ENCODE measurements around the gene TMPRSS12. TPM values are rescaled to one million over a fixed set of nuclear protein-coding genes. Genes with fewer than 3 reads are reported as not detected.
A peak's percentile ranks its signal among the peaks of the same experiment; 100 is the strongest.

TMPRSS12 gene
- total and polyA plus RNA-seq, 9 of the 15 experiments (the other 6 are each of a cell fraction or from before 2014, with no cell fraction given) = 0.04 TPM; not detected in 8

DNA sequence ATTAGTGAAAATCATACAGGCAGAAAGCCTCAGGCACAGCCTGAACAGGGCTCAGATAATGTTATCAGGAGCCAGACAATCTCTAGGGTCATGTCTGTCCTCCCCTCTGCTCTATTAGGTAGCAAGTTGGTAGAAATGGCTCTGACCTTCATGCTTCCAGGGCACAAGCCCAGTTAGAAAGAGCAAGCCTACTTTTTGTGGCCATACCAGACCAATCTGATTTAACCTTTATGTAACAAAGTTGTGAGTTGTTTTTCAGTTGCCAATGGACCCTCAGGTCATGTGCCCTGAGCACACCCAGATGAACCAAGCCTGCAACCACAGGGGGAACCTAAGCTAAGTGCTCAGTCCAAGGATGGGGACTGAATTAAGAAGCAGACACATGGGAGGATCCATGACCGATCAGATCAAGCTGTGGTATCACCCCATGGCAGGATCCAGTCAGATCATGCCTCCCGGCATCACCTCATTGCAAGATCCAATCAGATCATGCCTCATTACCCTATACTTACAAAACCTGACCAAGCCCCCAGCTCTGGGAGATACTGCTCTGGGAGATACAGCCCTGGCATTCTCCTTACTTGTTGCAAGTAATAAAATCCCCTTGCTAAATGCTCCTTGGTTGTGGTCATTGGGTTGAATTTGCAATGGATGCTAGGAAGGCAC, 90.9 kb downstream of the TMPRSS12 start (continued):
- TF ChIP-seq, protein P1, sequence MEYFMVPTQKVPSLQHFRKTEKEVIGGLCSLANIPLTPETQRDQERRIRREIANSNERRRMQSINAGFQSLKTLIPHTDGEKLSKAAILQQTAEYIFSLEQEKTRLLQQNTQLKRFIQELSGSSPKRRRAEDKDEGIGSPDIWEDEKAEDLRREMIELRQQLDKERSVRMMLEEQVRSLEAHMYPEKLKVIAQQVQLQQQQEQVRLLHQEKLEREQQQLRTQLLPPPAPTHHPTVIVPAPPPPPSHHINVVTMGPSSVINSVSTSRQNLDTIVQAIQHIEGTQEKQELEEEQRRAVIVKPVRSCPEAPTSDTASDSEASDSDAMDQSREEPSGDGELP (CRISPR knock-in tag; IDR thresholded peaks at IDR 0.05; ENCODE audit: borderline replicate concordance) = no peak
- 0 out of 4 replicates have a peak, but pooled peaks of 1 of the 2 experiments have one; percentile 23 for TF ChIP-seq NRF1 (conservative IDR thresholded peaks at IDR 0.05 in 1 of 2, IDR thresholded peaks at IDR 0.05 in 1 of 2)
- TF ChIP-seq TAL1 (IDR thresholded peaks at IDR 0.05) = peak; percentile 47
- TF ChIP-seq, protein P2, sequence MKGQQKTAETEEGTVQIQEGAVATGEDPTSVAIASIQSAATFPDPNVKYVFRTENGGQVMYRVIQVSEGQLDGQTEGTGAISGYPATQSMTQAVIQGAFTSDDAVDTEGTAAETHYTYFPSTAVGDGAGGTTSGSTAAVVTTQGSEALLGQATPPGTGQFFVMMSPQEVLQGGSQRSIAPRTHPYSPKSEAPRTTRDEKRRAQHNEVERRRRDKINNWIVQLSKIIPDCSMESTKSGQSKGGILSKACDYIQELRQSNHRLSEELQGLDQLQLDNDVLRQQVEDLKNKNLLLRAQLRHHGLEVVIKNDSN (CRISPR knock-in tag; IDR thresholded peaks at IDR 0.05) = peak; percentile 71
- no peak for TF ChIP-seq ZNF347 (CRISPR knock-in tag; IDR thresholded peaks at IDR 0.05; ENCODE audit: low read depth)
- 0 out of 2 replicates have a peak, but pooled peaks have one; percentile 35 for TF ChIP-seq GATA2 (CRISPR knock-in tag; IDR thresholded peaks at IDR 0.05)
- peak; percentile 73 for TF ChIP-seq ARID1B (IDR thresholded peaks at IDR 0.05)
- TF ChIP-seq FOXK2 (conservative IDR thresholded peaks at IDR 0.05 in 1 of 2, IDR thresholded peaks at IDR 0.05 in 1 of 2; ENCODE audit: low read depth in 2 of 2) = peak in 1 of 2 experiments; percentile 43; a peak in 1 of 4 replicates
- TF ChIP-seq FOS (IDR thresholded peaks at IDR 0.05; ENCODE audit: extremely low read depth, insufficient read length) = peak; percentile 45
- TF ChIP-seq EP400 (IDR thresholded peaks at IDR 0.05) = 0 out of 2 replicates have a peak, but pooled peaks have one; percentile 26
- peak; percentile 53; the same call in 1 of the 2 replicates for TF ChIP-seq BHLHE40 (IDR thresholded peaks at IDR 0.05; ENCODE audit: low read length)
- TF ChIP-seq RBFOX2 (IDR thresholded peaks at IDR 0.05; ENCODE audit: low read depth, low read length) = 0 out of 2 replicates have a peak, but pooled peaks have one; percentile 17
- peak; percentile 1; the same call in 1 of the 2 replicates for TF ChIP-seq EP300 (IDR thresholded peaks at IDR 0.05; ENCODE audit: low read length)
- TF ChIP-seq KDM2B (CRISPR knock-in tag; IDR thresholded peaks at IDR 0.05) = no peak
- TF ChIP-seq HDGF (IDR thresholded peaks at IDR 0.05) = no peak
- no peak for TF ChIP-seq HMG20B (CRISPR knock-in tag; IDR thresholded peaks at IDR 0.05)
- TF ChIP-seq ADNP (tag; IDR thresholded peaks at IDR 0.05) = no peak
- TF ChIP-seq, protein P3, sequence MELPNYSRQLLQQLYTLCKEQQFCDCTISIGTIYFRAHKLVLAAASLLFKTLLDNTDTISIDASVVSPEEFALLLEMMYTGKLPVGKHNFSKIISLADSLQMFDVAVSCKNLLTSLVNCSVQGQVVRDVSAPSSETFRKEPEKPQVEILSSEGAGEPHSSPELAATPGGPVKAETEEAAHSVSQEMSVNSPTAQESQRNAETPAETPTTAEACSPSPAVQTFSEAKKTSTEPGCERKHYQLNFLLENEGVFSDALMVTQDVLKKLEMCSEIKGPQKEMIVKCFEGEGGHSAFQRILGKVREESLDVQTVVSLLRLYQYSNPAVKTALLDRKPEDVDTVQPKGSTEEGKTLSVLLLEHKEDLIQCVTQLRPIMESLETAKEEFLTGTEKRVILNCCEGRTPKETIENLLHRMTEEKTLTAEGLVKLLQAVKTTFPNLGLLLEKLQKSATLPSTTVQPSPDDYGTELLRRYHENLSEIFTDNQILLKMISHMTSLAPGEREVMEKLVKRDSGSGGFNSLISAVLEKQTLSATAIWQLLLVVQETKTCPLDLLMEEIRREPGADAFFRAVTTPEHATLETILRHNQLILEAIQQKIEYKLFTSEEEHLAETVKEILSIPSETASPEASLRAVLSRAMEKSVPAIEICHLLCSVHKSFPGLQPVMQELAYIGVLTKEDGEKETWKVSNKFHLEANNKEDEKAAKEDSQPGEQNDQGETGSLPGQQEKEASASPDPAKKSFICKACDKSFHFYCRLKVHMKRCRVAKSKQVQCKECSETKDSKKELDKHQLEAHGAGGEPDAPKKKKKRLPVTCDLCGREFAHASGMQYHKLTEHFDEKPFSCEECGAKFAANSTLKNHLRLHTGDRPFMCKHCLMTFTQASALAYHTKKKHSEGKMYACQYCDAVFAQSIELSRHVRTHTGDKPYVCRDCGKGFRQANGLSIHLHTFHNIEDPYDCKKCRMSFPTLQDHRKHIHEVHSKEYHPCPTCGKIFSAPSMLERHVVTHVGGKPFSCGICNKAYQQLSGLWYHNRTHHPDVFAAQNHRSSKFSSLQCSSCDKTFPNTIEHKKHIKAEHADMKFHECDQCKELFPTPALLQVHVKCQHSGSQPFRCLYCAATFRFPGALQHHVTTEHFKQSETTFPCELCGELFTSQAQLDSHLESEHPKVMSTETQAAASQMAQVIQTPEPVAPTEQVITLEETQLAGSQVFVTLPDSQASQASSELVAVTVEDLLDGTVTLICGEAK (IDR thresholded peaks at IDR 0.05) = peak; percentile 56; the same call in 1 of the 2 replicates
- TF ChIP-seq, protein P3 (CRISPR knock-in tag; IDR thresholded peaks at IDR 0.05) = no peak
